ENCODE measurements around the gene TNPO3.

- TF ChIP-seq POLR2A (IDR thresholded peaks at IDR 0.05) = no peak
- no peak for TF ChIP-seq CTCF (IDR thresholded peaks at IDR 0.05)
- no peak for TF ChIP-seq POLR2AphosphoS5 (IDR thresholded peaks at IDR 0.05)
- TF ChIP-seq EP300 (IDR thresholded peaks at IDR 0.05) = no peak
Observed at GRCh38 chr7:129089521-129090212, 34.8 kb upstream of the TNPO3 start.

Measured in upper lobe of left lung (tissue), 4 donors.